Activated T-cell treated with anti-CD3 and anti-CD28 coated beads, Interleukin-2, amount 50 U/mL, for 72 hours (primary cell): Measurements from ENCODE around the gene LIMK1. TPM values are rescaled to one million over a fixed set of nuclear protein-coding genes. Genes with fewer than 3 reads are reported as not detected.

Source experiments
- ATAC-seq, 2 donors: fragments of 150-1000 bp; cut with Tn5 transposase; replicated peaks in 1 of 2; 2 replicates each; pipeline ENCODE4 v1.10.0; 2021; ENCODE audit warnings: moderate library complexity in 2 of 2, mild to moderate bottlenecking in 1 of 2
- DNase-seq, 2 donors: peaks; one replicate each; pipeline ENCODE4 v3.0.0; 2021 to 2022; ENCODE audit warnings: mixed read lengths in 1 of 2
- H3K27ac Mint-ChIP-seq: one replicate; pipeline ENCODE4 v1.8.0; 2022; ENCODE audit warnings: mild to moderate bottlenecking, moderate library complexity, mixed read lengths
- H3K27me3 Mint-ChIP-seq: one replicate; pipeline ENCODE4 v1.8.0; 2022; ENCODE audit warnings: low read depth, mixed read lengths
- H3K36me3 Mint-ChIP-seq, 2 donors: one replicate each; pipeline ENCODE4 v1.8.0; 2022; ENCODE audit warnings: mixed read lengths in 2 of 2, mild to moderate bottlenecking in 1 of 2; ENCODE audit not compliant: insufficient read depth in 2 of 2
- H3K4me1 Mint-ChIP-seq: one replicate; pipeline ENCODE4 v1.8.0; 2022; ENCODE audit warnings: low read depth, mixed read lengths
- H3K4me3 Mint-ChIP-seq, 2 donors: one replicate each; pipeline ENCODE4 v1.8.0; 2022; ENCODE audit warnings: mild to moderate bottlenecking in 2 of 2, mixed read lengths in 2 of 2, moderate library complexity in 2 of 2
- H3K9me3 Mint-ChIP-seq, 2 donors: one replicate each; pipeline ENCODE4 v1.8.0; 2022; ENCODE audit warnings: mixed read lengths in 2 of 2
- total RNA-seq, 2 donors: library from RNA; stranded (reverse); gene quantifications; one replicate each; pipeline ENCODE4 v1.2.3, GENCODE V29; 2022

LIMK1 gene
- total RNA-seq, 2 donors from 2014 or later: 18.8 to 22.3 TPM

GRCh38 chr7:74048999-74049599 is 34.5 kb upstream of the LIMK1 start:
- no peak for DNase-seq
- no peaks in the 10 kb centered on the region for H3K4me1 Mint-ChIP-seq

GRCh38 chr7:74049997-74050798 is 33.4 kb upstream of the LIMK1 start:
- DNase-seq: no peak
- Mint-ChIP-seq H3K4me1 (no peaks in the 10 kb centered on the region), H3K36me3 (no peaks in the 10 kb centered on the region), H3K27ac (no peak overlapping the region), H3K27me3 (peaks cover 7% of the 10 kb centered on the region), H3K4me3 (no peak overlapping the region), H3K9me3 (no peaks in the 10 kb centered on the region)
- ATAC-seq: no peak

More at GRCh38 chr7:74048999-74049599, 34.5 kb upstream of the LIMK1 start:
- Mint-ChIP-seq H3K27ac (no peak overlapping the region), H3K36me3 (no peaks in the 10 kb centered on the region), H3K4me3 (no peak overlapping the region), H3K9me3 (no peaks in the 10 kb centered on the region), H3K27me3 (peaks cover 7% of the 10 kb centered on the region)
- ATAC-seq: no peak

- H3K36me3 Mint-ChIP-seq: no peaks in the 10 kb centered on the region
- DNase-seq (no peak), ATAC-seq (no peak)
- H3K9me3 Mint-ChIP-seq: no peaks in the 10 kb centered on the region
- no peak overlapping the region for H3K4me3 Mint-ChIP-seq
- H3K27ac Mint-ChIP-seq: no peak overlapping the region
- H3K27me3 Mint-ChIP-seq: peaks cover 7% of the 10 kb centered on the region
- H3K4me1 Mint-ChIP-seq: no peaks in the 10 kb centered on the region
These were observed 32.4 kb upstream of the LIMK1 start for GRCh38 chr7:74051193-74051592.

- H3K36me3 Mint-ChIP-seq: no peaks in the 10 kb centered on the region
- H3K4me1 Mint-ChIP-seq: no peaks in the 10 kb centered on the region
- ATAC-seq (no peak), DNase-seq (no peak)
- H3K9me3 Mint-ChIP-seq: no peaks in the 10 kb centered on the region
- no peak overlapping the region for H3K4me3 Mint-ChIP-seq
- no peak overlapping the region for H3K27ac Mint-ChIP-seq
- H3K27me3 Mint-ChIP-seq: peaks cover 7% of the 10 kb centered on the region
These were observed 31.8 kb upstream of the LIMK1 start for GRCh38 chr7:74051629-74052410.

GRCh38 chr7:74052628-74053027 is 31.0 kb upstream of the LIMK1 start:
- Mint-ChIP-seq H3K4me3 (no peak overlapping the region), H3K9me3 (no peaks in the 10 kb centered on the region), H3K36me3 (no peaks in the 10 kb centered on the region), H3K27me3 (peaks cover 8% of the 10 kb centered on the region), H3K27ac (no peak overlapping the region), H3K4me1 (no peaks in the 10 kb centered on the region)
- DNase-seq (no peak), ATAC-seq (no peak)

- DNase-seq (no peak), ATAC-seq (no peak)
- Mint-ChIP-seq H3K9me3 (no peaks in the 10 kb centered on the region), H3K27ac (no peak overlapping the region), H3K4me3 (no peak overlapping the region), H3K36me3 (no peaks in the 10 kb centered on the region), H3K4me1 (no peaks in the 10 kb centered on the region), H3K27me3 (peaks cover 16% of the 10 kb centered on the region)
These were observed 29.9 kb upstream of the LIMK1 start for GRCh38 chr7:74053589-74054186.

GRCh38 chr7:74056096-74056915 is 27.3 kb upstream of the LIMK1 start:
- H3K4me3 Mint-ChIP-seq: no peak overlapping the region
- no peaks in the 10 kb centered on the region for H3K9me3 Mint-ChIP-seq
- H3K4me1 Mint-ChIP-seq: no peaks in the 10 kb centered on the region
- H3K36me3 Mint-ChIP-seq: no peaks in the 10 kb centered on the region
- ATAC-seq (no peak), DNase-seq (no peak)
- no peak overlapping the region for H3K27ac Mint-ChIP-seq
- H3K27me3 Mint-ChIP-seq: peaks cover 16% of the 10 kb centered on the region

GRCh38 chr7:74057216-74057925 is 26.2 kb upstream of the LIMK1 start:
- Mint-ChIP-seq H3K4me1 (no peaks in the 10 kb centered on the region), H3K36me3 (no peaks in the 10 kb centered on the region), H3K9me3 (no peaks in the 10 kb centered on the region), H3K27ac (no peak overlapping the region), H3K27me3 (peaks cover 16% of the 10 kb centered on the region), H3K4me3 (no peak overlapping the region)
- no peak for ATAC-seq
- no peak for DNase-seq

- H3K4me3 Mint-ChIP-seq: no peak overlapping the region
- no peak for ATAC-seq
- no peaks in the 10 kb centered on the region for H3K4me1 Mint-ChIP-seq
- H3K9me3 Mint-ChIP-seq: no peaks in the 10 kb centered on the region
- H3K27me3 Mint-ChIP-seq: peaks cover 16% of the 10 kb centered on the region
- DNase-seq: no peak
- H3K36me3 Mint-ChIP-seq: no peaks in the 10 kb centered on the region
- H3K27ac Mint-ChIP-seq: no peak overlapping the region
These were observed 25.6 kb upstream of the LIMK1 start for GRCh38 chr7:74057987-74058386.

GRCh38 chr7:74058486-74058885 is 25.1 kb upstream of the LIMK1 start:
- Mint-ChIP-seq H3K27me3 (peaks cover 16% of the 10 kb centered on the region), H3K4me1 (no peaks in the 10 kb centered on the region), H3K36me3 (no peaks in the 10 kb centered on the region), H3K27ac (no peak overlapping the region), H3K4me3 (no peak overlapping the region), H3K9me3 (no peaks in the 10 kb centered on the region)
- ATAC-seq: no peak
- DNase-seq: no peak

- Mint-ChIP-seq H3K36me3 (no peaks in the 10 kb centered on the region), H3K9me3 (no peaks in the 10 kb centered on the region), H3K4me1 (no peaks in the 10 kb centered on the region), H3K27me3 (peaks cover 10% of the 10 kb centered on the region), H3K4me3 (no peak overlapping the region), H3K27ac (no peak overlapping the region)
- ATAC-seq (no peak), DNase-seq (no peak)
These were observed 24.6 kb upstream of the LIMK1 start for GRCh38 chr7:74059037-74059436.
